Mesendoderm (in vitro differentiated cells): ENCODE measurements around the gene PPP2R5C.

Experiments
- DNase-seq: peaks from one replicate; pipeline ENCODE4 v3.0.0; 2013
- H2AK5ac ChIP-seq: 2 replicates; pipeline ENCODE4 v1.6.1; 2013; ENCODE audit warnings: low read length, inconsistent platforms
- H2BK120ac ChIP-seq: 2 replicates; pipeline ENCODE4 v1.6.1; 2013; ENCODE audit warnings: low read depth, mild to moderate bottlenecking, low read length, moderate library complexity, mixed read lengths
- H2BK15ac ChIP-seq: replicated peaks from 2 replicates; pipeline ENCODE4 v1.6.1; 2013; ENCODE audit warnings: low read depth, mild to moderate bottlenecking, moderate library complexity
- H2BK5ac ChIP-seq: 2 replicates; pipeline ENCODE4 v1.6.1; 2013; ENCODE audit warnings: low read length, inconsistent platforms
- H3K18ac ChIP-seq: 2 replicates; pipeline ENCODE4 v1.6.1; 2013; ENCODE audit warnings: mild to moderate bottlenecking, low read length, mixed read lengths
- H3K23ac ChIP-seq: one replicate; pipeline ENCODE4 v1.6.1; 2013; ENCODE audit warnings: low read length
- H3K27ac ChIP-seq: 2 replicates; pipeline ENCODE4 v1.5.1; 2013; ENCODE audit warnings: low read depth, mild to moderate bottlenecking, inconsistent platforms, low read length, moderate library complexity
- H3K27me3 ChIP-seq: 2 replicates; pipeline ENCODE4 v1.6.1; 2013; ENCODE audit warnings: low read length, control low read depth, mild to moderate bottlenecking, inconsistent platforms; ENCODE audit not compliant: insufficient read depth, poor library complexity
- H3K36me3 ChIP-seq: 2 replicates; pipeline ENCODE4 v1.6.1; 2013; ENCODE audit warnings: low read length, inconsistent platforms; ENCODE audit not compliant: control insufficient read depth, insufficient read depth
- H3K4ac ChIP-seq: one replicate; pipeline ENCODE4 v1.6.1; 2013; ENCODE audit warnings: low read depth, mild to moderate bottlenecking, low read length, moderate library complexity
- H3K4me1 ChIP-seq: 2 replicates; pipeline ENCODE4 v1.6.1; 2013; ENCODE audit warnings: low read depth, low read length, inconsistent platforms; ENCODE audit not compliant: control insufficient read depth
- H3K4me2 ChIP-seq: 2 replicates; pipeline ENCODE4 v1.6.1; 2013; ENCODE audit warnings: low read length
- H3K4me3 ChIP-seq: 2 replicates; pipeline ENCODE4 v1.5.1; 2013; ENCODE audit warnings: mild to moderate bottlenecking, low read length
- H3K56ac ChIP-seq: one replicate; pipeline ENCODE4 v1.6.1; 2013; ENCODE audit warnings: low read length
- H3K79me1 ChIP-seq: 2 replicates; pipeline ENCODE4 v1.6.1; 2013; ENCODE audit warnings: low read length, inconsistent platforms
- H3K79me2 ChIP-seq: 2 replicates; pipeline ENCODE4 v1.6.1; 2013; ENCODE audit warnings: mild to moderate bottlenecking, low read length; ENCODE audit not compliant: control insufficient read depth, insufficient read depth
- H3K9ac ChIP-seq: 2 replicates; pipeline ENCODE4 v1.6.1; 2013; ENCODE audit warnings: low read length, inconsistent platforms
- H4K5ac ChIP-seq: one replicate; pipeline ENCODE4 v1.6.1; 2013; ENCODE audit warnings: low read length
- H4K8ac ChIP-seq: one replicate; pipeline ENCODE4 v1.6.1; 2013; ENCODE audit warnings: low read depth, mild to moderate bottlenecking, control low read depth, low read length, moderate library complexity
- WGBS: extraction: QIAGEN DNeasy Blood & Tissue Kit; methylation state at CpG from one replicate; pipeline ENCODE4 v1.1.7; 2013; ENCODE audit warnings: low lambda C conversion rate, missing lambda C conversion rate; ENCODE audit not compliant: insufficient coverage; ENCODE audit errors: extremely low coverage; 5-methylcytosine and 5-hydroxymethylcytosine counted together

Gene PPP2R5C

GRCh38 chr14:101954501-101954900, 193.0 kb downstream of the PPP2R5C start:
- no peak overlapping the region for H2BK120ac ChIP-seq
- H3K4ac ChIP-seq, result no peak overlapping the region
- H3K23ac ChIP-seq, result no peak overlapping the region
- H2AK5ac ChIP-seq, result no peak overlapping the region
- no peaks in the 10 kb centered on the region for H3K27me3 ChIP-seq
- H3K36me3 ChIP-seq, result no peaks in the 10 kb centered on the region
- WGBS, result no CpG with 5 or more reads among the region's 6 CpGs
- H3K4me1 ChIP-seq, result no peaks in the 10 kb centered on the region
- no peak overlapping the region for H3K4me2 ChIP-seq
- no peak overlapping the region for H3K9ac ChIP-seq
- H4K5ac ChIP-seq, result no peak overlapping the region
- H3K18ac ChIP-seq, result no peak overlapping the region
- H2BK15ac ChIP-seq, result no peak overlapping the region
- no peak overlapping the region for H3K56ac ChIP-seq
- no peak overlapping the region for H3K4me3 ChIP-seq
- H3K79me1 ChIP-seq, result no peaks in the 10 kb centered on the region
- no peak overlapping the region for H2BK5ac ChIP-seq
- no peak for DNase-seq
- no peak overlapping the region for H3K27ac ChIP-seq
- no peak overlapping the region for H4K8ac ChIP-seq
- no peaks in the 10 kb centered on the region for H3K79me2 ChIP-seq

GRCh38 chr14:101955695-101956161, 194.2 kb downstream of the PPP2R5C start:
- no peaks in the 10 kb centered on the region for H3K79me1 ChIP-seq
- H3K27me3 ChIP-seq, result no peaks in the 10 kb centered on the region
- no peak for DNase-seq
- H4K8ac ChIP-seq, result no peak overlapping the region
- no peak overlapping the region for H3K56ac ChIP-seq
- no peak overlapping the region for H3K4me3 ChIP-seq
- H2BK120ac ChIP-seq, result no peak overlapping the region
- no peak overlapping the region for H3K4ac ChIP-seq
- no peak overlapping the region for H2AK5ac ChIP-seq
- H3K9ac ChIP-seq, result no peak overlapping the region
- H4K5ac ChIP-seq, result no peak overlapping the region
- H3K4me1 ChIP-seq, result no peaks in the 10 kb centered on the region
- no peak overlapping the region for H3K4me2 ChIP-seq
- H3K79me2 ChIP-seq, result no peaks in the 10 kb centered on the region
- no CpG with 5 or more reads among the region's 34 CpGs for WGBS
- no peaks in the 10 kb centered on the region for H3K36me3 ChIP-seq
- H2BK5ac ChIP-seq, result no peak overlapping the region
- H2BK15ac ChIP-seq, result no peak overlapping the region
- no peak overlapping the region for H3K27ac ChIP-seq
- H3K18ac ChIP-seq, result no peak overlapping the region
- H3K23ac ChIP-seq, result no peak overlapping the region

GRCh38 chr14:101956179-101956885, 194.8 kb downstream of the PPP2R5C start:
- DNase-seq, result no peak
- no peak overlapping the region for H3K4ac ChIP-seq
- no CpG with 5 or more reads among the region's 25 CpGs for WGBS
- no peaks in the 10 kb centered on the region for H3K27me3 ChIP-seq
- no peaks in the 10 kb centered on the region for H3K79me1 ChIP-seq
- no peak overlapping the region for H3K23ac ChIP-seq
- no peak overlapping the region for H3K56ac ChIP-seq
- no peak overlapping the region for H2BK5ac ChIP-seq
- no peak overlapping the region for H3K9ac ChIP-seq
- no peaks in the 10 kb centered on the region for H3K79me2 ChIP-seq
- H2BK15ac ChIP-seq, result no peak overlapping the region
- H2BK120ac ChIP-seq, result no peak overlapping the region
- no peak overlapping the region for H4K8ac ChIP-seq
- H3K4me3 ChIP-seq, result no peak overlapping the region
- H3K18ac ChIP-seq, result no peak overlapping the region
- no peaks in the 10 kb centered on the region for H3K4me1 ChIP-seq
- no peak overlapping the region for H2AK5ac ChIP-seq
- H4K5ac ChIP-seq, result no peak overlapping the region
- H3K27ac ChIP-seq, result no peak overlapping the region
- H3K4me2 ChIP-seq, result no peak overlapping the region
- no peaks in the 10 kb centered on the region for H3K36me3 ChIP-seq

GRCh38 chr14:101957406-101958234, 196.1 kb downstream of the PPP2R5C start:
- Histone ChIP-seq H3K18ac (no peak overlapping the region), H3K9ac (no peak overlapping the region), H2AK5ac (no peak overlapping the region), H4K5ac (no peak overlapping the region), H3K4ac (no peak overlapping the region), H3K79me1 (no peaks in the 10 kb centered on the region), H2BK15ac (no peak overlapping the region), H3K56ac (no peak overlapping the region), H3K4me3 (no peak overlapping the region), H3K23ac (no peak overlapping the region), H2BK120ac (no peak overlapping the region), H3K36me3 (no peaks in the 10 kb centered on the region), H3K27me3 (no peaks in the 10 kb centered on the region), H3K4me2 (no peak overlapping the region), H3K79me2 (no peaks in the 10 kb centered on the region), H3K4me1 (no peaks in the 10 kb centered on the region), H2BK5ac (no peak overlapping the region), H4K8ac (no peak overlapping the region), H3K27ac (no peak overlapping the region)
- no CpG with 5 or more reads among the region's 13 CpGs for WGBS
- DNase-seq, result no peak

GRCh38 chr14:101958418-101959180, 197.1 kb downstream of the PPP2R5C start:
- Histone ChIP-seq H3K27ac (no peak overlapping the region), H3K79me2 (no peaks in the 10 kb centered on the region), H3K4me1 (no peaks in the 10 kb centered on the region), H3K9ac (no peak overlapping the region), H2AK5ac (no peak overlapping the region), H3K18ac (no peak overlapping the region), H3K4me3 (no peak overlapping the region), H3K36me3 (no peaks in the 10 kb centered on the region), H3K4ac (no peak overlapping the region), H2BK120ac (no peak overlapping the region), H3K56ac (no peak overlapping the region), H3K4me2 (no peak overlapping the region), H3K23ac (no peak overlapping the region), H3K27me3 (no peaks in the 10 kb centered on the region), H4K5ac (no peak overlapping the region), H2BK5ac (no peak overlapping the region), H3K79me1 (no peaks in the 10 kb centered on the region), H4K8ac (no peak overlapping the region), H2BK15ac (no peak overlapping the region)
- no CpG with 5 or more reads among the region's 11 CpGs for WGBS
- DNase-seq, result no peak
